HEK293 (cell line): Measurements from ENCODE around the gene NFIX.
A peak's percentile ranks its signal among the peaks of the same experiment; 100 is the strongest.

ENCODE experiments used
- ATF2 ChIP-seq: fragments of 450-650 bp; formaldehyde crosslinking; IDR thresholded peaks from 2 replicates; pipeline ENCODE4 v1.5.1; 2016; ENCODE audit warnings: missing biosample characterization, missing genetic modification characterization, low read depth
- FEZF1 ChIP-seq: fragments of 450-650 bp; formaldehyde crosslinking; IDR thresholded peaks from 2 replicates; pipeline ENCODE4 v1.5.1; 2016; ENCODE audit warnings: missing biosample characterization, missing genetic modification characterization
- HIC1 ChIP-seq: fragments of 450-650 bp; formaldehyde crosslinking; IDR thresholded peaks from 2 replicates; pipeline ENCODE4 v1.5.1; 2016; ENCODE audit warnings: missing biosample characterization, missing genetic modification characterization
- IKZF3 ChIP-seq: fragments of 450-650 bp; IDR thresholded peaks from 2 replicates; pipeline ENCODE4 v1.5.0; 2018; ENCODE audit warnings: missing biosample characterization, mild to moderate bottlenecking, missing genetic modification characterization, moderate library complexity
- MEIS1 ChIP-seq: sonication (generic); formaldehyde crosslinking; IDR thresholded peaks from 2 replicates; pipeline ENCODE4 v1.8.1; 2022; ENCODE audit warnings: missing genetic modification reagents, mild to moderate bottlenecking, borderline replicate concordance
- PRDM6 ChIP-seq: fragments of 450-650 bp; formaldehyde crosslinking; IDR thresholded peaks from 2 replicates; pipeline ENCODE4 v1.5.1; 2017; ENCODE audit warnings: missing biosample characterization, missing genetic modification characterization
- YY2 ChIP-seq: fragments of 450-650 bp; formaldehyde crosslinking; IDR thresholded peaks from 2 replicates; pipeline ENCODE4 v1.5.1; 2016; ENCODE audit warnings: missing biosample characterization, missing genetic modification characterization
- ZBTB1 ChIP-seq: fragments of 450-650 bp; formaldehyde crosslinking; IDR thresholded peaks from 2 replicates; pipeline ENCODE4 v1.5.1; 2016; ENCODE audit warnings: missing biosample characterization, missing genetic modification characterization
- ZBTB10 ChIP-seq: fragments of 450-650 bp; formaldehyde crosslinking; IDR thresholded peaks from 2 replicates; pipeline ENCODE4 v1.5.1; 2016; ENCODE audit warnings: missing biosample characterization, missing genetic modification characterization
- ZBTB7A ChIP-seq: fragments of 450-650 bp; formaldehyde crosslinking; IDR thresholded peaks from 2 replicates; pipeline ENCODE4 v1.5.1; 2016; ENCODE audit warnings: low read depth, missing biosample characterization, missing genetic modification characterization
- ZFHX2 ChIP-seq: fragments of 450-650 bp; formaldehyde crosslinking; conservative IDR thresholded peaks from 2 replicates; pipeline ENCODE4 v1.5.1; 2016; ENCODE audit warnings: missing biosample characterization, missing genetic modification characterization
- ZFP3 ChIP-seq: fragments of 450-650 bp; formaldehyde crosslinking; IDR thresholded peaks from 2 replicates; pipeline ENCODE4 v1.5.1; 2016; ENCODE audit warnings: low read depth, missing biosample characterization, missing genetic modification characterization
- ZNF146 ChIP-seq: fragments of 450-650 bp; formaldehyde crosslinking; IDR thresholded peaks from 2 replicates; pipeline ENCODE4 v1.5.1; 2016; ENCODE audit warnings: missing biosample characterization, missing genetic modification characterization
- ZNF148 ChIP-seq: fragments of 450-650 bp; formaldehyde crosslinking; IDR thresholded peaks from 2 replicates; pipeline ENCODE4 v1.5.0; 2017; ENCODE audit warnings: missing biosample characterization, missing genetic modification characterization, borderline replicate concordance
- ZNF223 ChIP-seq: fragments of 450-650 bp; formaldehyde crosslinking; IDR thresholded peaks from 2 replicates; pipeline ENCODE4 v1.5.1; 2016; ENCODE audit warnings: missing biosample characterization, missing genetic modification characterization
- ZNF24 ChIP-seq: fragments of 450-650 bp; formaldehyde crosslinking; IDR thresholded peaks from 2 replicates; pipeline ENCODE4 v1.5.1; 2016; ENCODE audit warnings: missing biosample characterization, missing genetic modification characterization
- ZNF391 ChIP-seq: fragments of 450-650 bp; formaldehyde crosslinking; IDR thresholded peaks from 2 replicates; pipeline ENCODE4 v1.5.1; 2016; ENCODE audit warnings: low read depth, missing biosample characterization, missing genetic modification characterization, borderline replicate concordance
- ZNF544 ChIP-seq: fragments of 450-650 bp; formaldehyde crosslinking; IDR thresholded peaks from 2 replicates; pipeline ENCODE4 v1.5.0; 2017; ENCODE audit warnings: missing biosample characterization, missing genetic modification characterization
- ZNF600 ChIP-seq: fragments of 450-650 bp; formaldehyde crosslinking; IDR thresholded peaks from 2 replicates; pipeline ENCODE4 v1.5.1; 2016; ENCODE audit warnings: missing biosample characterization, missing genetic modification characterization
- ZNF645 ChIP-seq: fragments of 450-650 bp; formaldehyde crosslinking; IDR thresholded peaks from 2 replicates; pipeline ENCODE4; 2016; ENCODE audit warnings: missing biosample characterization, missing genetic modification characterization
- ZNF785 ChIP-seq: fragments of 450-650 bp; formaldehyde crosslinking; IDR thresholded peaks from 2 replicates; pipeline ENCODE4 v1.5.1; 2016; ENCODE audit warnings: missing biosample characterization, missing genetic modification characterization
- ZSCAN4 ChIP-seq: fragments of 450-650 bp; formaldehyde crosslinking; IDR thresholded peaks from 2 replicates; pipeline ENCODE4 v1.5.1; 2017; ENCODE audit warnings: missing biosample characterization, missing genetic modification characterization
- ZSCAN5A ChIP-seq: fragments of 450-650 bp; formaldehyde crosslinking; IDR thresholded peaks from 2 replicates; pipeline ENCODE4 v1.5.1; 2016; ENCODE audit warnings: missing biosample characterization, missing genetic modification characterization

NFIX gene

GRCh38 chr19:12995596-12996405 is 526 bp downstream of the NFIX start (continued):
- peak; percentile 69; the same call in 1 of the 2 replicates for TF ChIP-seq ZBTB10
- TF ChIP-seq FEZF1 (tag by site-specific recombination): no peak
- 0 out of 2 replicates have a peak, but pooled peaks have one; percentile 69 for TF ChIP-seq ZNF785
- TF ChIP-seq ZFHX2 (tag by site-specific recombination): peak; percentile 78
- TF ChIP-seq ZSCAN4 (tag by site-specific recombination): peak; percentile 89
- no peak for TF ChIP-seq ZBTB7A (tag by site-specific recombination)
- no peak for TF ChIP-seq ZNF24 (tag by site-specific recombination)
- TF ChIP-seq IKZF3: no peak
- TF ChIP-seq ZNF146 (tag by site-specific recombination): no peak
- TF ChIP-seq ZSCAN5A (tag by site-specific recombination): no peak
- TF ChIP-seq ZNF645: no peak
- TF ChIP-seq HIC1 (tag by site-specific recombination): peak; percentile 80
- no peak for TF ChIP-seq ZBTB1 (tag by site-specific recombination)
- TF ChIP-seq MEIS1 (CRISPR knock-in tag): no peak
- TF ChIP-seq ZNF544 (tag by site-specific recombination): no peak
- TF ChIP-seq ATF2 (tag by site-specific recombination): no peak
- no peak for TF ChIP-seq PRDM6 (tag by site-specific recombination)
- no peak for TF ChIP-seq ZNF391 (tag by site-specific recombination)
- TF ChIP-seq ZFP3 (tag by site-specific recombination): no peak
- no peak for TF ChIP-seq YY2 (tag by site-specific recombination)
- no peak for TF ChIP-seq ZNF600 (tag by site-specific recombination)
- peak; percentile 51; the same call in 1 of the 2 replicates for TF ChIP-seq ZNF223
- no peak for TF ChIP-seq ZNF148 (tag by site-specific recombination)
